Neural cell (in vitro differentiated cells): ENCODE data around the gene ITPA.

Experiments
- CTCF ChIP-seq: fragments of 450-650 bp; IDR thresholded peaks from 2 replicates; pipeline ENCODE4 v1.5.1; 2014; ENCODE audit warnings: antibody characterized with exemption, mild to moderate bottlenecking, moderate library complexity; ENCODE audit not compliant: poor library complexity, severe bottlenecking
- EZH2 ChIP-seq: fragments of 200-600, 300-800 bp; shearing (Covaris generic), sonication (generic); IDR thresholded peaks from 2 replicates; pipeline ENCODE4 v1.6.1; 2014; ENCODE audit warnings: antibody characterized with exemption, low read length, borderline replicate concordance, mild to moderate bottlenecking; ENCODE audit not compliant: insufficient read depth, poor library complexity, severe bottlenecking
- POLR2AphosphoS5 ChIP-seq: IDR thresholded peaks from 2 replicates; pipeline ENCODE4 v1.6.1; 2012
- RAD21 ChIP-seq: fragments of 450-650 bp; conservative IDR thresholded peaks from 2 replicates; pipeline ENCODE4 v1.6.1; 2014; ENCODE audit warnings: antibody characterized with exemption, mild to moderate bottlenecking, moderate library complexity
- SMC3 ChIP-seq: fragments of 450-650 bp; conservative IDR thresholded peaks from 2 replicates; pipeline ENCODE4 v1.6.1; 2014; ENCODE audit warnings: antibody characterized with exemption, mild to moderate bottlenecking, moderate library complexity; ENCODE audit not compliant: poor library complexity

GRCh38 chr20:3227936-3228749 lies 18.8 kb downstream of the ITPA start:
- TF ChIP-seq RAD21 (no peak), CTCF (no peak), EZH2 (no peak), SMC3 (no peak), POLR2AphosphoS5 (no peak)
